Right atrium auricular region (tissue), 2 donors: ENCODE results near the gene CACNG6. TPM values are rescaled to one million over a fixed set of nuclear protein-coding genes. Genes with fewer than 3 reads are reported as not detected.

Experiments used
- DNase-seq: peaks from one replicate; pipeline ENCODE4 v3.0.0-alpha.2; 2019; ENCODE audit warnings: low spot score
- H3K27ac ChIP-seq, 2 donors: fragments of 200-600 bp; sonication (generic); 1 replicate in 1 of 2; 2 replicates in 1 of 2; pipeline ENCODE4 v1.5.1; 2016 to 2019
- H3K27me3 ChIP-seq, 2 donors: fragments of 200-600 bp; sonication (generic); one replicate each; pipeline versions ENCODE4 v1.5.1 to v1.6.0; 2017 to 2019
- H3K36me3 ChIP-seq: fragments of 200-600 bp; sonication (generic); one replicate; pipeline ENCODE4 v1.5.1; 2016
- H3K4me1 ChIP-seq, 2 donors: fragments of 200-600 bp; sonication (generic); one replicate each; pipeline versions ENCODE4 v1.5.1 to v1.6.0; 2017 to 2019
- H3K4me3 ChIP-seq, 2 donors: fragments of 200-600 bp; sonication (generic); 1 replicate in 1 of 2; 2 replicates in 1 of 2; pipeline ENCODE4 v1.5.1; 2017 to 2019; ENCODE audit warnings: mild to moderate bottlenecking in 1 of 2, moderate library complexity in 1 of 2
- H3K9me3 ChIP-seq, 2 donors: fragments of 200-600 bp; sonication (generic); one replicate each; pipeline ENCODE4 v1.5.1; 2019
- CTCF ChIP-seq, 2 donors: fragments of 200-600 bp; sonication (generic); IDR thresholded peaks; one replicate each; pipeline ENCODE4 v1.5.1; 2019; ENCODE audit warnings: antibody characterized with exemption in 2 of 2
- total RNA-seq, 2 donors: library from RNA; depleted of rRNA; stranded (reverse); fragments of >200 nt; gene quantifications; one replicate each; pipeline ENCODE4 v1.1.0, GENCODE V29; 2016

CACNG6 gene
- total RNA-seq, 2 donors from 2014 or later: 0.31 TPM; not detected in 1

- no peaks in the 10 kb centered on the region for H3K36me3 ChIP-seq
- H3K4me3 ChIP-seq: no peak overlapping the region
- H3K27ac ChIP-seq: no peak overlapping the region
- DNase-seq: no peak
- H3K4me1 ChIP-seq: no peaks in the 10 kb centered on the region
- no peak for TF ChIP-seq CTCF (IDR thresholded peaks at IDR 0.05)
- H3K9me3 ChIP-seq: no peaks in the 10 kb centered on the region
- H3K27me3 ChIP-seq: peaks cover 20 to 31% of the 10 kb centered on the region in 2 donors
These were observed 29.7 kb upstream of the CACNG6 start for GRCh38 chr19:53961523-53962356.

- no peak for TF ChIP-seq CTCF (IDR thresholded peaks at IDR 0.05)
- H3K36me3 ChIP-seq: no peaks in the 10 kb centered on the region
- H3K9me3 ChIP-seq: no peaks in the 10 kb centered on the region
- peaks cover 20 to 28% of the 10 kb centered on the region in 2 donors for H3K27me3 ChIP-seq
- no peak within 1 kb of the TSS for H3K27ac ChIP-seq
- no peak within 1 kb of the TSS for H3K4me3 ChIP-seq
- no peak for DNase-seq
- H3K4me1 ChIP-seq: no peaks in the 10 kb centered on the region
These were observed 28.5 kb upstream of the CACNG6 start, which contains the start of gene CACNG8 for GRCh38 chr19:53962887-53963431. CACNG8 (plus strand) TSS chr19:53962937.

- Histone ChIP-seq H3K4me3 (peak overlapping the region in 1 of 2 donors; percentile 23), H3K9me3 (no peaks in the 10 kb centered on the region), H3K27ac (no peak overlapping the region), H3K4me1 (no peaks in the 10 kb centered on the region), H3K36me3 (no peaks in the 10 kb centered on the region), H3K27me3 (peaks cover 10 to 18% of the 10 kb centered on the region in 2 donors)
- DNase-seq: no peak
- no peak for TF ChIP-seq CTCF (IDR thresholded peaks at IDR 0.05)
These were observed 26.3 kb upstream of the CACNG6 start for GRCh38 chr19:53965091-53965490.

- no peak for DNase-seq
- H3K27me3 ChIP-seq: peaks cover 7 to 8% of the 10 kb centered on the region in 2 donors
- no peak overlapping the region for H3K4me3 ChIP-seq
- H3K36me3 ChIP-seq: no peaks in the 10 kb centered on the region
- H3K27ac ChIP-seq: no peak overlapping the region
- no peaks in the 10 kb centered on the region for H3K4me1 ChIP-seq
- H3K9me3 ChIP-seq: no peaks in the 10 kb centered on the region
- TF ChIP-seq CTCF (IDR thresholded peaks at IDR 0.05): no peak
These were observed 24.5 kb upstream of the CACNG6 start for GRCh38 chr19:53966931-53967330.

- Histone ChIP-seq H3K9me3 (no peaks in the 10 kb centered on the region), H3K4me1 (no peaks in the 10 kb centered on the region), H3K27me3 (no peaks in the 10 kb centered on the region), H3K36me3 (no peaks in the 10 kb centered on the region), H3K27ac (no peak overlapping the region), H3K4me3 (no peak overlapping the region)
- DNase-seq: no peak
- TF ChIP-seq CTCF (IDR thresholded peaks at IDR 0.05): no peak
These were observed 22.1 kb upstream of the CACNG6 start for GRCh38 chr19:53969366-53969765.
